Measurements from ENCODE around the gene XCL1. TPM values are rescaled to one million over a fixed set of nuclear protein-coding genes. Genes with fewer than 3 reads are reported as not detected.

Gene XCL1
- total RNA-seq, 1 experiment from 2014 or later: not detected

DNA sequence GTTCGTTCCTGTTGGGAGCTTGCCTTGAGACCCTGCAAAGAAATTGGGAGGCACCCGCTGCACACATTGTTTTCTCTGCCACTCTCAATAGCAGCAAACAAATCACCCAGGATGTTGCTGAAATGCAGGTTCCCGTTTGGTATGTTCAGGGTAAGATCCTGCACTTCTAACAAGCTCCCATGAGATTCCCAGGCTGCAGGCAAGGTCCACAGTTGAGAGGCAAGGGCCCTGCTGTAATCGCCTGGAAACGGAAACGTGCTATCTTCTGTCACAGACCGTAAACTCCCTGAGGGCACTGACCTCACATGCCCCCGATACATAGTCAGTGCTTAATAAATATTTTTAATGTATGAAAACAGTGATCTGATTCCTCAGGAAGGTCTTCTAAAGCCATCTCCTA lies 37.8 kb downstream of the XCL1 start:
- no TSS peak for BruUV-seq (replicated peaks)
- POLR2A ChIA-PET: no interaction called here
- H3K27ac ChIP-seq (ENCODE audit: low read length): no peak overlapping the region
- DNase-seq (ENCODE audit: low read depth, low spot score) (no peak), ATAC-seq (no peak)
- no peak overlapping the region for H3K4me3 ChIP-seq (ENCODE audit: low read depth in 2 of 2, low read length in 2 of 2)
- intact Hi-C loops (cut with micrococcal nuclease; ENCODE audit: unreplicated experiment) (no loop called here), in situ Hi-C loops (cut with HindIII; ENCODE audit: low pct_unique_long_range_greater_than_20kb, low sequenced_read_pairs) (no loop called here)
- CTCF ChIA-PET: no interaction called here
- H3K9me3 ChIP-seq (ENCODE audit: control insufficient read depth, insufficient read depth, low read depth, low read length): no peaks in the 10 kb centered on the region
- TF ChIP-seq TCF7L2 (IDR thresholded peaks at IDR 0.05; ENCODE audit: low read depth, low read length) (no peak), POLR2AphosphoS5 (IDR thresholded peaks at IDR 0.05; ENCODE audit: low read depth, low read length) (no peak), SIN3A (IDR thresholded peaks at IDR 0.05; ENCODE audit: borderline replicate concordance, insufficient read depth, low read depth, low read length) (no peak), REST (IDR thresholded peaks at IDR 0.05; ENCODE audit: insufficient read depth in 1 of 2, low read depth in 2 of 2, low read length in 1 of 2) (no peak)
- TF ChIP-seq, protein P1, sequence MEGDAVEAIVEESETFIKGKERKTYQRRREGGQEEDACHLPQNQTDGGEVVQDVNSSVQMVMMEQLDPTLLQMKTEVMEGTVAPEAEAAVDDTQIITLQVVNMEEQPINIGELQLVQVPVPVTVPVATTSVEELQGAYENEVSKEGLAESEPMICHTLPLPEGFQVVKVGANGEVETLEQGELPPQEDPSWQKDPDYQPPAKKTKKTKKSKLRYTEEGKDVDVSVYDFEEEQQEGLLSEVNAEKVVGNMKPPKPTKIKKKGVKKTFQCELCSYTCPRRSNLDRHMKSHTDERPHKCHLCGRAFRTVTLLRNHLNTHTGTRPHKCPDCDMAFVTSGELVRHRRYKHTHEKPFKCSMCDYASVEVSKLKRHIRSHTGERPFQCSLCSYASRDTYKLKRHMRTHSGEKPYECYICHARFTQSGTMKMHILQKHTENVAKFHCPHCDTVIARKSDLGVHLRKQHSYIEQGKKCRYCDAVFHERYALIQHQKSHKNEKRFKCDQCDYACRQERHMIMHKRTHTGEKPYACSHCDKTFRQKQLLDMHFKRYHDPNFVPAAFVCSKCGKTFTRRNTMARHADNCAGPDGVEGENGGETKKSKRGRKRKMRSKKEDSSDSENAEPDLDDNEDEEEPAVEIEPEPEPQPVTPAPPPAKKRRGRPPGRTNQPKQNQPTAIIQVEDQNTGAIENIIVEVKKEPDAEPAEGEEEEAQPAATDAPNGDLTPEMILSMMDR (IDR thresholded peaks at IDR 0.05): no peak
- H3K27me3 ChIP-seq (ENCODE audit: control insufficient read depth, insufficient read depth, low read length): no peaks in the 10 kb centered on the region
- H3K36me3 ChIP-seq (ENCODE audit: control insufficient read depth, insufficient read depth, low read length): no peaks in the 10 kb centered on the region
- H3K4me1 ChIP-seq (ENCODE audit: control insufficient read depth, insufficient read depth, low read length): no peaks in the 10 kb centered on the region

DNA sequence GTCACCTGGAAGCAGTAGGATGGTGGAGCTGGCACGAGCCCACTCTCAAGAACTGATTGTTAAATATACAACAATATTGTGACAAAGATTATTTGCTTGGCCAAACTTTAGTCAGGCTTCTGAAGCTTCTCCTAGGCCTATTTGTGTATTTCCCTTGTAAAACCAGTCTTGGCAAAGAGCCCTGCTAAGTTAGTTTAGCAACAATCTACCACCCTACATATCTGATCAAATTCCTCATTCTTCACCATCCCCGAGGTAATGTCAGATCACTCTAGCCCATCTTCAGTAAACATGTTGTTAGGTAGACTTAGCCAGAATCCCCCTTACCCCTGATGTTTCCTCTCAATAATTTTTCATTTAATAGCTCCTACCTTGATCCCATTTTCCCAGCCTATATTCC lies 39.6 kb downstream of the XCL1 start:
- in situ Hi-C loops (cut with HindIII; ENCODE audit: low pct_unique_long_range_greater_than_20kb, low sequenced_read_pairs): no loop called here
- intact Hi-C loops (cut with micrococcal nuclease; ENCODE audit: unreplicated experiment): no loop called here
- Histone ChIP-seq H3K27ac (ENCODE audit: low read length) (no peak overlapping the region), H3K4me3 (ENCODE audit: low read depth in 2 of 2, low read length in 2 of 2) (no peak overlapping the region), H3K9me3 (ENCODE audit: control insufficient read depth, insufficient read depth, low read depth, low read length) (no peaks in the 10 kb centered on the region), H3K36me3 (ENCODE audit: control insufficient read depth, insufficient read depth, low read length) (no peaks in the 10 kb centered on the region), H3K4me1 (ENCODE audit: control insufficient read depth, insufficient read depth, low read length) (no peaks in the 10 kb centered on the region), H3K27me3 (ENCODE audit: control insufficient read depth, insufficient read depth, low read length) (no peaks in the 10 kb centered on the region)
- CTCF ChIA-PET: no interaction called here
- DNase-seq (ENCODE audit: low read depth, low spot score) (no peak), ATAC-seq (no peak)
- no peak for TF ChIP-seq POLR2AphosphoS5 (IDR thresholded peaks at IDR 0.05; ENCODE audit: low read depth, low read length)
- no TSS peak for BruUV-seq (replicated peaks)
- POLR2A ChIA-PET: no interaction called here

- no peak overlapping the region for H3K27ac ChIP-seq (ENCODE audit: low read length)
- TF ChIP-seq, protein P1 (IDR thresholded peaks at IDR 0.05): no peak
- TF ChIP-seq TCF7L2 (IDR thresholded peaks at IDR 0.05; ENCODE audit: low read depth, low read length): no peak
- no peak for TF ChIP-seq POLR2AphosphoS5 (IDR thresholded peaks at IDR 0.05; ENCODE audit: low read depth, low read length)
- no peak for TF ChIP-seq SIN3A (IDR thresholded peaks at IDR 0.05; ENCODE audit: borderline replicate concordance, insufficient read depth, low read depth, low read length)
- TF ChIP-seq REST (IDR thresholded peaks at IDR 0.05; ENCODE audit: insufficient read depth in 1 of 2, low read depth in 2 of 2, low read length in 1 of 2): no peak
- ChIA-PET POLR2A (no interaction called here), CTCF (no interaction called here)
- in situ Hi-C loops (cut with HindIII; ENCODE audit: low pct_unique_long_range_greater_than_20kb, low sequenced_read_pairs): no loop called here
- ATAC-seq (no peak), DNase-seq (ENCODE audit: low read depth, low spot score) (no peak)
- intact Hi-C loops (cut with micrococcal nuclease; ENCODE audit: unreplicated experiment): no loop called here
- no peaks in the 10 kb centered on the region for H3K36me3 ChIP-seq (ENCODE audit: control insufficient read depth, insufficient read depth, low read length)
- no peaks in the 10 kb centered on the region for H3K27me3 ChIP-seq (ENCODE audit: control insufficient read depth, insufficient read depth, low read length)
- no TSS peak for BruUV-seq (replicated peaks)
- H3K4me3 ChIP-seq (ENCODE audit: low read depth in 2 of 2, low read length in 2 of 2): no peak overlapping the region
- H3K9me3 ChIP-seq (ENCODE audit: control insufficient read depth, insufficient read depth, low read depth, low read length): no peaks in the 10 kb centered on the region
- no peaks in the 10 kb centered on the region for H3K4me1 ChIP-seq (ENCODE audit: control insufficient read depth, insufficient read depth, low read length)
Measured at GRCh38 chr1:168617974-168618750, 41.8 kb downstream of the XCL1 start.
